H1 (cell line): ENCODE measurements around the gene ANKS1A. TPM values are rescaled to one million over a fixed set of nuclear protein-coding genes. Genes with fewer than 3 reads are reported as not detected.

ENCODE experiments used
- CTCF ChIA-PET: fragments of 300-600 bp; sonication (Branson Sonifier 250); formaldehyde crosslinking; loops from one replicate; lab custom pipeline; 2021; ENCODE audit not compliant: partially characterized antibody; lab: Charles Lee
- POLR2A ChIA-PET: fragments of 300-600 bp; sonication (Branson Sonifier 250); formaldehyde crosslinking; loops from one replicate; lab custom pipeline; 2021; ENCODE audit warnings: inconsistent platforms; ENCODE audit not compliant: partially characterized antibody; lab: Charles Lee
- DNase-seq, 2 experiments: peaks; one replicate each; pipeline versions ENCODE4 v3.0.0 to v3.0.0-alpha.2; 2010 to 2022; ENCODE audit warnings: low spot score in 2 of 2, low read depth in 1 of 2, mixed read lengths in 1 of 2
- FAIRE-seq: peaks from 2 replicates; lab custom pipeline; 2011; peaks lifted over from hg19 to GRCh38; lab: Jason Lieb, UNC
- H2AFZ ChIP-seq: 2 replicates; pipeline ENCODE4 v1.8.1; 2012; ENCODE audit warnings: low read length, inconsistent platforms
- H2AK5ac ChIP-seq: 2 replicates; pipeline ENCODE4 v1.6.1; 2013; ENCODE audit warnings: low read depth, low read length
- H2BK120ac ChIP-seq: replicated peaks from 2 replicates; pipeline ENCODE3; 2013; ENCODE audit warnings: low read depth, low read length, inconsistent platforms
- H2BK12ac ChIP-seq: 2 replicates; pipeline ENCODE4 v1.6.1; 2013; ENCODE audit warnings: low read depth, low read length
- H2BK15ac ChIP-seq: 2 replicates; pipeline ENCODE4 v1.6.1; 2013; ENCODE audit warnings: low read length
- H2BK20ac ChIP-seq: 2 replicates; pipeline ENCODE4 v1.6.1; 2013; ENCODE audit warnings: low read length
- H2BK5ac ChIP-seq: 2 replicates; pipeline ENCODE4 v1.6.1; 2013; ENCODE audit warnings: low read depth, low read length
- H3K14ac ChIP-seq: 2 replicates; pipeline ENCODE4 v1.6.1; 2013; ENCODE audit warnings: inconsistent platforms; ENCODE audit not compliant: insufficient read length
- H3K18ac ChIP-seq: 2 replicates; pipeline ENCODE4 v1.6.1; 2013; ENCODE audit warnings: low read length; ENCODE audit errors: extremely low read depth
- H3K23ac ChIP-seq: 2 replicates; pipeline ENCODE4 v1.6.1; 2013; ENCODE audit warnings: inconsistent platforms; ENCODE audit not compliant: insufficient read length
- H3K23me2 ChIP-seq: 2 replicates; pipeline ENCODE4 v1.6.1; 2013; ENCODE audit warnings: low read depth, low read length
- H3K27ac ChIP-seq: 2 replicates; pipeline ENCODE4 v1.6.1; 2011; ENCODE audit warnings: low read depth, low read length, inconsistent platforms
- H3K27me3 ChIP-seq, 4 experiments: replicated peaks in 1 of 4; 1 replicate in 1 of 4; 2 replicates in 3 of 4; pipeline versions ENCODE4 v1.6.1 to v1.8.1; 2011 to 2013; ENCODE audit warnings: low read length in 3 of 4, mild to moderate bottlenecking in 3 of 4, inconsistent platforms in 2 of 4, mixed read lengths in 2 of 4, moderate library complexity in 1 of 4; ENCODE audit not compliant: control insufficient read depth in 3 of 4, insufficient read depth in 3 of 4; ENCODE audit errors: extremely low read depth in 1 of 4
- H3K36me3 ChIP-seq, 4 experiments: 2 replicates each; pipeline versions ENCODE4 v1.6.1 to v1.8.1; 2011 to 2013; ENCODE audit warnings: mild to moderate bottlenecking in 4 of 4, low read length in 3 of 4, moderate library complexity in 2 of 4, control low read depth in 1 of 4, inconsistent platforms in 1 of 4; ENCODE audit not compliant: insufficient read depth in 4 of 4, control insufficient read depth in 2 of 4
- H3K4ac ChIP-seq: replicated peaks from 2 replicates; pipeline ENCODE3; 2013; ENCODE audit warnings: low read length, low read depth, mixed read lengths, inconsistent platforms; ENCODE audit not compliant: insufficient read length
- H3K4me1 ChIP-seq, 4 experiments: replicated peaks in 1 of 4; 1 replicate in 1 of 4; 2 replicates in 3 of 4; pipeline versions ENCODE4 v1.6.1 to v1.8.1; 2011 to 2013; ENCODE audit warnings: low read length in 3 of 4, inconsistent platforms in 2 of 4, mixed read lengths in 1 of 4; ENCODE audit not compliant: insufficient read depth in 4 of 4, control insufficient read depth in 3 of 4
- H3K4me2 ChIP-seq, 2 experiments: 2 replicates each; pipeline versions ENCODE4 v1.6.1 to v1.8.1; 2011 to 2013; ENCODE audit warnings: low read depth in 2 of 2, low read length in 2 of 2, control low read depth in 1 of 2, inconsistent platforms in 1 of 2, mild to moderate bottlenecking in 1 of 2; ENCODE audit not compliant: insufficient read depth in 1 of 2
- H3K4me3 ChIP-seq, 4 experiments: fragments of 200-600, 300-600 bp in 1 of 4; sonication (generic), shearing (Covaris generic), sonication (Bioruptor Twin) in 1 of 4; 2 replicates each; pipeline versions ENCODE4 v1.5.1 to v1.8.1; 2011 to 2016; ENCODE audit warnings: low read length in 4 of 4, low read depth in 3 of 4, control low read depth in 2 of 4, inconsistent platforms in 2 of 4, mild to moderate bottlenecking in 2 of 4, mixed read lengths in 1 of 4, moderate library complexity in 1 of 4; ENCODE audit not compliant: insufficient read depth in 2 of 4; ENCODE audit errors: extremely low read depth in 1 of 4
- H3K56ac ChIP-seq: replicated peaks from 2 replicates; pipeline ENCODE3; 2013; ENCODE audit warnings: low read depth, mild to moderate bottlenecking, mixed read lengths, low read length, inconsistent platforms; ENCODE audit not compliant: insufficient read length
- H3K79me1 ChIP-seq: 2 replicates; pipeline ENCODE4 v1.6.1; 2013; ENCODE audit warnings: low read depth, low read length, control low read depth
- H3K79me2 ChIP-seq, 2 experiments: 2 replicates each; pipeline versions ENCODE4 v1.6.1 to v1.8.1; 2012 to 2013; ENCODE audit warnings: low read length in 2 of 2, mild to moderate bottlenecking in 2 of 2, inconsistent platforms in 1 of 2; ENCODE audit not compliant: insufficient read depth in 2 of 2, control insufficient read depth in 1 of 2
- H3K9ac ChIP-seq, 4 experiments: replicated peaks in 1 of 4; 1 replicate in 1 of 4; 2 replicates in 3 of 4; pipeline versions ENCODE4 v1.6.1 to v1.8.1; 2011 to 2013; ENCODE audit warnings: low read depth in 3 of 4, low read length in 3 of 4, control low read depth in 2 of 4, mild to moderate bottlenecking in 2 of 4, moderate library complexity in 2 of 4, inconsistent platforms in 1 of 4; ENCODE audit errors: extremely low read depth in 1 of 4
- H3K9me3 ChIP-seq, 2 experiments: 2 replicates each; pipeline versions ENCODE4 v1.6.1 to v1.8.1; 2012 to 2013; ENCODE audit warnings: mild to moderate bottlenecking in 2 of 2, moderate library complexity in 2 of 2, control low read depth in 1 of 2, inconsistent platforms in 1 of 2, low read depth in 1 of 2, low read length in 1 of 2, mixed read lengths in 1 of 2; ENCODE audit not compliant: insufficient read depth in 2 of 2
- H4K20me1 ChIP-seq, 2 experiments: replicated peaks in 1 of 2; 2 replicates each; pipeline versions ENCODE3 to v1.8.1; 2011 to 2013; ENCODE audit warnings: inconsistent platforms in 2 of 2, low read length in 2 of 2, mild to moderate bottlenecking in 1 of 2; ENCODE audit not compliant: insufficient read depth in 2 of 2, control insufficient read depth in 1 of 2
- H4K5ac ChIP-seq: 2 replicates; pipeline ENCODE4 v1.6.1; 2013; ENCODE audit warnings: low read length, low read depth, mixed read lengths, inconsistent platforms; ENCODE audit not compliant: insufficient read length
- H4K8ac ChIP-seq: 2 replicates; pipeline ENCODE4 v1.8.0; 2013; ENCODE audit warnings: mild to moderate bottlenecking, moderate library complexity, low read length, inconsistent platforms; ENCODE audit not compliant: insufficient read depth; ENCODE audit errors: extremely low read depth
- H4K91ac ChIP-seq: replicated peaks from 2 replicates; pipeline ENCODE3; 2013; ENCODE audit warnings: low read length, mixed read lengths, inconsistent platforms; ENCODE audit not compliant: insufficient read length
- BCL11A ChIP-seq, 2 experiments: IDR thresholded peaks; one replicate each; pipeline ENCODE4 v1.6.1; 2011; ENCODE audit warnings: low read depth in 2 of 2, low read length in 2 of 2, mild to moderate bottlenecking in 2 of 2
- EZH2 ChIP-seq: fragments of 200-600 bp; sonication (generic); IDR thresholded peaks from 2 replicates; pipeline ENCODE4 v1.7.1; 2012; ENCODE audit warnings: low read depth, mild to moderate bottlenecking, moderate library complexity, low read length, inconsistent platforms; ENCODE audit not compliant: severe bottlenecking
- FOSL1 ChIP-seq: IDR thresholded peaks from 2 replicates; pipeline ENCODE4 v1.6.1; 2011; ENCODE audit warnings: mild to moderate bottlenecking, low read depth, low read length, moderate library complexity; ENCODE audit not compliant: insufficient read depth
- GABPA ChIP-seq: IDR thresholded peaks from 2 replicates; pipeline ENCODE4 v1.6.1; 2011; ENCODE audit warnings: mild to moderate bottlenecking, low read length, moderate library complexity, borderline replicate concordance; ENCODE audit not compliant: insufficient read depth
- JUN ChIP-seq: IDR thresholded peaks from 2 replicates; pipeline ENCODE4 v1.6.1; 2011; ENCODE audit warnings: low read depth, mild to moderate bottlenecking, improper control_type of control experiment, low read length
- KDM4A ChIP-seq: IDR thresholded peaks from one replicate; pipeline ENCODE4 v1.7.1; 2012; ENCODE audit warnings: low read depth, mild to moderate bottlenecking, moderate library complexity, low read length, inconsistent platforms; ENCODE audit not compliant: severe bottlenecking
- PHF8 ChIP-seq: fragments of 200-600 bp; sonication (generic); conservative IDR thresholded peaks from 2 replicates; pipeline ENCODE4 v1.7.1; 2012; ENCODE audit warnings: low read depth, mild to moderate bottlenecking, inconsistent platforms, low read length, moderate library complexity
- RBBP5 ChIP-seq: IDR thresholded peaks from 2 replicates; pipeline ENCODE4 v1.7.1; 2012; ENCODE audit warnings: low read depth, mild to moderate bottlenecking, inconsistent platforms, low read length, moderate library complexity, borderline replicate concordance
- RNF2 ChIP-seq: fragments of 200-900, 300-1000 bp; sonication (generic); IDR thresholded peaks from 2 replicates; pipeline ENCODE4 v1.7.1; 2016; ENCODE audit warnings: borderline replicate concordance, low read depth, mild to moderate bottlenecking, antibody characterized with exemption, low read length; ENCODE audit not compliant: poor library complexity, severe bottlenecking; ENCODE audit errors: missing control alignments
- SAP30 ChIP-seq: fragments of 300-600 bp; sonication (generic); IDR thresholded peaks from 2 replicates; pipeline ENCODE4 v1.7.1; 2012; ENCODE audit warnings: low read length, moderate library complexity, mild to moderate bottlenecking, inconsistent platforms; ENCODE audit not compliant: insufficient read depth, insufficient replicate concordance
- TCF12 ChIP-seq: IDR thresholded peaks from 2 replicates; pipeline ENCODE4 v1.6.1; 2011; ENCODE audit warnings: low read depth, mild to moderate bottlenecking, low read length
- whole genome bisulfite sequencing, 2 experiments: shearing (Covaris generic) in 1 of 2; methylation state at CpG; one replicate each; pipeline versions ENCODE4 v1.1.6 to v1.1.7; 2013 to 2015; ENCODE audit warnings: low lambda C conversion rate in 2 of 2, mixed read lengths in 2 of 2, inconsistent platforms in 1 of 2, low coverage in 1 of 2, missing lambda C conversion rate in 1 of 2; ENCODE audit not compliant: insufficient replicate concordance in 2 of 2, insufficient coverage in 1 of 2, insufficient read length in 1 of 2; ENCODE audit errors: extremely low coverage in 1 of 2, missing lambda C conversion rate in 1 of 2; 5-methylcytosine and 5-hydroxymethylcytosine counted together
- polyA plus RNA-seq, 7 experiments: library from polyadenylated mRNA; depleted of rRNA in 3 of 7; stranded (reverse) in 5 of 7; unstranded in 2 of 7; fragments of >200 nt in 5 of 7; fragments of 200-250 nt in 2 of 7; gene quantifications; 1 replicate in 5 of 7; 2 replicates in 1 of 7; 4 replicates in 1 of 7; pipeline versions ENCODE4 v1.2.1 to v1.2.3, GENCODE V29; 2011 to 2013; ENCODE audit warnings: missing spikeins in 2 of 7, mixed read lengths in 2 of 7
- total RNA-seq: library from RNA; stranded (reverse); fragmentation: NEBNext Ultra II Directional; extraction: Animal tissue kit (Norgen Biotek cat#: 25700); gene quantifications from 2 replicates; pipeline ENCODE4 v1.2.1, GENCODE V29; 2021

ANKS1A gene
- total and polyA plus RNA-seq, 2 of the 8 experiments (the other 6 are each of a cell fraction or from before 2014, with no cell fraction given): 9.8 to 30.9 TPM

DNA sequence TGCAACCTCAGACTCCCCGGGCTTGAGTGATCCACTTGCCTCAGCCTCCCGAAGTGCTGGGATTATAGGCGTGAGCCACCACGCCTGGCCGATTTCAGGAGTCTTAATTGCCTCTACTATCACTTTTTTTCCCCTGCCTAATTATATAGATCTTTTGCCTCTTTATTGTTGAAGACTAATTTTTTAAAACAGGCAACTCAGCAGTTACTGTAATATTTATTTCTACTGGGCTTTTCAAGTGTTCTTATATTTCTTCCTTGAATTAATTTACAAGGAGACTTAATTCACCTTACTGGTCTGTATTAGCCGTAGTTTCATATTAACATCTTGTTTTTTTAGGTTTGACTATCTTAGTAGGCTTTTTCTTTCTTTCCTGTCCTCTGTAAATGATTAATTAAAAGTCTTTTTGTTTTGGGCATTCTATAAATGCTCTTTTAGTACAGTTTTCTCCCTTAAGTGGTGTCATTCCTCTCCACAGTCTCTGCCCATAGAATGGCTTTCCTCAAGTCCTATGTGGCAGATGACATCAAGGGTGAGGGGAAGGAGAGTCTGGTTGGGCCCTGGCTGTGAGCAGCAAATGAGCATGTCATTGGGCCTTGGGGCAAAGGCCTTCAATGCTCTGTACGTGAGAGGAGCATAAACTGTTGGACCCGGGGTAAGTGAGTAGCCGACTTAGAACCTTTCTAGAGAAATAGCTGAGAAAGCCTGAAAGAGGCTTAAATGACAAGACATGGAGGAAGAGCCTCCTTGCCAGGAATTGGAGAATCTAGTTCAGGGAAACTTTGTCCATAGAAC, 36.0 kb downstream of the ANKS1A start:
- Histone ChIP-seq H3K27me3 (no peaks in the 10 kb centered on the region; a peak in 1 of 7 replicates), H3K36me3 (no peaks in the 10 kb centered on the region), H4K8ac (no peak overlapping the region), H3K4me2 (no peak overlapping the region), H3K4me1 (peaks cover 0 to 13% (median 4%) of the 10 kb centered on the region in 4 experiments; a peak in 4 of 7 replicates), H2BK20ac (no peak overlapping the region), H2BK15ac (no peak overlapping the region), H2AFZ (no peak overlapping the region), H3K79me1 (no peaks in the 10 kb centered on the region; the same call in 1 of the 2 replicates), H2BK12ac (no peak overlapping the region), H3K23me2 (peaks cover 3% of the 10 kb centered on the region; the same call in 1 of the 2 replicates), H3K79me2 (peaks cover 0 to 15% of the 10 kb centered on the region in 2 experiments; a peak in 2 of 4 replicates), H3K56ac (no peak overlapping the region), H3K23ac (no peak overlapping the region), H3K27ac (no peak overlapping the region), H2BK120ac (no peak overlapping the region), H3K14ac (no peak overlapping the region), H2AK5ac (no peak overlapping the region), H3K9ac (no peak overlapping the region), H4K20me1 (peaks cover 16 to 24% of the 10 kb centered on the region in 2 experiments), H4K91ac (no peak overlapping the region), H2BK5ac (no peak overlapping the region), H3K18ac (no peak overlapping the region), H3K4me3 (no peak overlapping the region), H4K5ac (no peak overlapping the region), H3K4ac (no peak overlapping the region), H3K9me3 (no peaks in the 10 kb centered on the region)
- FAIRE-seq (no peak), DNase-seq (no peak)
- 86% methylated on average over 9 of the region's 9 CpGs; no CpG with 5 or more reads in 1 of the 2 experiments for WGBS, 2 experiments
- ChIA-PET POLR2A (no interaction called here), CTCF (no interaction called here)
- TF ChIP-seq SAP30 (no peak), RNF2 (no peak), GABPA (no peak), EZH2 (no peak), BCL11A (IDR thresholded peaks at IDR 0.05; ENCODE audit: low read depth in 2 of 2, low read length in 2 of 2) (no peak), TCF12 (no peak), JUN (no peak), PHF8 (no peak), KDM4A (no peak), RBBP5 (no peak), FOSL1 (no peak)
